IPS DF 4.7 (cell line): Measurements from ENCODE around the gene PAQR5.
"Not testable (repeated sequence)": the region's sequence is repeated elsewhere in the genome, so short reads cannot be mapped to it uniquely, and the experiment has no call there.

Experiments
- DNase-seq: peaks from one replicate; pipeline ENCODE4 v3.0.0-alpha.2; 2013; ENCODE audit warnings: low spot score; ENCODE audit errors: extremely low read depth

The PAQR5 gene

DNA sequence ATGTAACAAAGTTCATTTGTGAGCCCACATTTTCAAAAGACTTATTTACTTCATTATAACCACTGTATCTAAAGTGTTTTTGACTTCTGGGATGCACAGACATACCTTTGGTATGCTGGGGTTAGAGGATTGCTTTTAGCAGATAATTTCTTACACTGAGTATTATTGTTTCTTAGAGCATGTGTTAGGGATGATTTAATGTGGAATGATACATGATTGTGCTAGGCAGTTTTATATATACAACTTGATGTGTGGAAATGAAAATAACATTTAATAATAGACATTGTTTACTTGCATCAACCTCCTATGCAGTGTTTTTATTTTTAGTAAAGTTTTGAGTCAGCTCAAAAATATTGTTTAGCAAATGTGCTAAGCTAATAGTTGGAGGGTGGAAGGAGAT lies 118.9 kb downstream of the PAQR5 start:
- DNase-seq, result no peak

- DNase-seq, result no peak
Measured at GRCh38 chr15:69421498-69421897, 122.8 kb downstream of the PAQR5 start.

DNA sequence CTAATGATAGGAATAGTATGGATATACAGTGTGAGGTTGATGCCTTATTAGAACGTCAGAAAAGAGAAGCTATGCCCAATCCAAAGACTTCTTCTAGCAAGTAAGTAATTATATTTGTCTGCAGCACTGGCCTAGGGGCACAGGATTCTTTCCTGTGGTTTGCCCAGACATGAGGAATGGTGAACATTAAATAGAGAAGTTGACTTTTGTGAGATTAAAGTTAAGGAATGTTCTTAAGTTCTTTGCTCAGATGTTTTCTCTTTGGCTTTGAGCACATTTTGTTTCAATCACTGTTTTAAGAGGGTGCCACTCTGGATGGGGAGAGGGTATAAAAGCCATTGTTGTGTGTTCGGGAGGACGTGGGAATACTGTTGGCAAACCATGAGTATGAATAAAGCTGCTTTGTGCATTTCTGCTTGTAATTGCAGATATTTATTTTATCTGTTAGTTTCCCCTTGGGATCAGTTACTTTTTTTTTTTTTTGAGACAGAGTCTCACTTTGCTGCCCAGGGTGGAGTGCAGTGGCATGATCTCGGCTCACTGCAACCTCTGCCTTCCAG lies 123.7 kb downstream of the PAQR5 start:
- DNase-seq, result no peak

GRCh38 chr15:69424001-69424400 lies 125.3 kb downstream of the PAQR5 start:
- no peak for DNase-seq

GRCh38 chr15:69424748-69425413 lies 126.2 kb downstream of the PAQR5 start:
- DNase-seq, result no peak

GRCh38 chr15:69433831-69434230 lies 135.1 kb downstream of the PAQR5 start:
- DNase-seq, result no peak

DNA sequence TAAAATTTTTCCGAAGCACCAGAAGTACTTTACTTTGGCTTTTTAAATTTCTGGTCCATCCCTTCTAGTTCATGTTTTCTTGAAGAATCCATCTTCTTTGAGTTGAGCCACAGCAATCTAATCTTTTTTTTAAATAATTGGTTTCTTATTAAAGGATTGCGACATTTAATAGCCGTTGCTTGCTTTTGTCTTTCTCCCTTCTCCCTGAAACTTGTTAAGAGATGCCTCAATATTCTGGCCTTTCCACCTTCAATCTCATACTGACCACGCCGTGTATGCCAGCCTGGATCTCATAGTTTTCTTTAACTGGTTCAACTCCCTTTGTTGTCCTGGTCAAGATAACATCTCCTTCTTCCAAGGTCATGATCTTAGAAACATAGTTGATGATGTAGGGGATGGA lies 135.5 kb downstream of the PAQR5 start:
- no peak for DNase-seq

DNA sequence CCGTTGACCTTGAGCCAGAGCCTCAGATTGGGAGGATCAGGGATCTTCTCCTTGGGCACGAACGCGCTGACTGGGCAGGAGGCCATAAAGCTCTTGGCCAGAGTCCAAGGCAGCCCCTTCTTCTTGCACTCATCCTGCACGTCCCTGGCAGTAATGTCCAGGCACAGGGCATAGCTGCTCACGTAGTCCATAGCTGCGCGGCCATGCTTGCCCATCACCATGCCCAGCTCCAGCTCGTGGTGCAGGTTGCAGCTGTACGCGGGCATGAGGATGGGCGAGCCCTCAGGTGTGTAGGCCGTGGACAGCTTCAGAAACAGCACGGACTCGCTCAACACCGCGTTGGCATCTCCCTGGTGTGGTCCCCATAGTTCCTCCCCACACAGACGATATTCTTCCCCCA lies 136.0 kb downstream of the PAQR5 start:
- DNase-seq, result no peak

DNA sequence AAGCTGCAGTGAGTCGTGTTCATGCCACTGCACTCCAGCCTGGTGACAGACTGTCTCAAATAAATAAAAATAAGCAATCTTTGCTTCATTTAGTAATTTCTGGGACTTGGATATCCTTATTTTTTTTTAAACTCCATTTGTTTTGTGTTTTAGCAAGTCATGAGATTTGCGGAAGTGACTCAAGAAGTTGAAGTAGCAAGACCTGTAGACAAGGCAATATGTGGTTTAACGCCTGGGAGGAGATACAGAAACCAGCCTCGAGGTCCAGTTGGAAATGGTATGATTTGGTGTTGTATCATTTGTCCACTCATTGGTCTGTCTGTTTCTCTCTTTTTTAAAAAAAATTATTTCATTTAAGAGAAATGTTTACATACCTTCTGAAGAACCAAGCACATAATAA lies 137.3 kb downstream of the PAQR5 start:
- DNase-seq, result no peak

DNA sequence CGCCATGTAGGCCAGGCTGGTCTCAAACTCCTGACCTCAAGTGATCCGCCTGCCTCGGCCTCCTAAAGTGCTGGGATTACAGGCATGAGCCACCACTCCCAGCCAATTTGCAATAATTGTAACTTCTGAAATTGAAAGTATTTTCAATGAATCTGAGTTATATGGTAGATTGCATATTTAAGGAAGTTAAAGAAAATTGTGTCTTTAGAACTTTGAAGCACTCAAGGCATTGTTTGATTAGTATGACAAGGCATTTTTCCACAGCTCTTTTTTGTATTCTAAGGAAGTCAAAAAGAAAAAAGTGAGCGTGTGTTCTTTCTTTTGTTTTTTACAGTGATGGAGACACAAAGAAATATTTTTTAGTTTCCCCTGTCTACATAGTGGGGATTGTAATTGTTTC lies 138.2 kb downstream of the PAQR5 start:
- DNase-seq, result no peak

DNA sequence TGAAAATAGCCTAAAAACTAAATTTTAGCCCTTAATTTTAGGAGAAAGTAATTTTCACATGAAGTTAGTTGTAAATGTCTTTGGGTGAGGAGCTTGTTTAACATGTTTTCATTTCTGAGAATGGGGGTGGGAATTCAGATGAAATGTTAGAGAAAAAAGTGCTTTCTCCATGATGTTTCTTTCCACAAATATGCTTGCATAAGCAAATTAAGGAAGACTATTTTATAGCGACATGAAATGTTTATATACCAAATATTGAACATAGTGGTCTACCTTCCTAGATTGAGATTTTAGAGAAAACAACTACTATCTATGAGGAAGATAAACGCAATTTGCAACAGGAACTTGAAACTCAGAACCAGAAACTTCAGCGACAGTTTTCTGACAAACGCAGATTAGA lies 140.9 kb downstream of the PAQR5 start:
- DNase-seq, result no peak

DNA sequence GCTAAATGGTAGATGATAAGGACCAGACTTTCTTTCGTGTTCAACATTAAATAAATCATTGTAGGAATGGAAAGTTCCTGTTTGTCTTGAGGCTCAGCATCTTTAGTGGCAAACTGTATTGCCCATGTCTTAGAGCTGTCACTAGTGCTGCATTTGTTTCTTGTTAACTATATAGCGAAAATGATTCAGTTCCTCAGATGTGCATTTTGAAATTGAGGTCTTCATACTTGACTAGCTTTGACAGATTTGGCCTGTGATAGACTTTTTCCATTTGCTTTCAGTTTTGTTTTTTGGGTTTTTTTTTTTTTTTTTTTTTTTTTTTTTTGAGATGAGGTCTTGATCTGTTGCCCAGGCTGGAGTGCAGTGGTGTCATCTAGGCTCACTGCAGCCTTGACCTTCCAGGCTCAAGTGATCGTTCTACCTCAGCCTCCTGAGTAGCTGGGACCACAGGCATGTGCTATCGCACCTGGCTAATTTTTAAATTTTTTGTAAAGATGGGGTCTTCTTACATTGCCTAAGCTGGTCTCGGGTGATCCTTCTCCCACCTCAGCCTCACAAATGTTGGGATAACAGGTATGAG lies 144.4 kb downstream of the PAQR5 start:
- no peak for DNase-seq

DNA sequence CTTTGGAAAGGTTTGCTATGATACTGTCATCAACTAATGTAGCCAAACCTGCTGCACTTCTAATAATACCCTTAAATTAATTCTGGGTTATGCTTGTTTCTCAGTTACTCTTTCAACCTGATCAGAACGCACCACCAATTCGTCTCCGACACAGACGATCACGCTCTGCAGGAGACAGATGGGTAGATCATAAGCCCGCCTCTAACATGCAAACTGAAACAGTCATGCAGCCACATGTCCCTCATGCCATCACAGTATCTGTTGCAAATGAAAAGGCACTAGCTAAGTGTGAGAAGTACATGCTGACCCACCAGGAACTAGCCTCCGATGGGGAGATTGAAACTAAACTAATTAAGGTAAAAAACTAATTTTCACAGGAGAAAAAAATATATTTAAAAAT lies 146.0 kb downstream of the PAQR5 start:
- DNase-seq, result no peak

GRCh38 chr15:69446953-69447352 lies 148.2 kb downstream of the PAQR5 start:
- DNase-seq, result no peak

DNA sequence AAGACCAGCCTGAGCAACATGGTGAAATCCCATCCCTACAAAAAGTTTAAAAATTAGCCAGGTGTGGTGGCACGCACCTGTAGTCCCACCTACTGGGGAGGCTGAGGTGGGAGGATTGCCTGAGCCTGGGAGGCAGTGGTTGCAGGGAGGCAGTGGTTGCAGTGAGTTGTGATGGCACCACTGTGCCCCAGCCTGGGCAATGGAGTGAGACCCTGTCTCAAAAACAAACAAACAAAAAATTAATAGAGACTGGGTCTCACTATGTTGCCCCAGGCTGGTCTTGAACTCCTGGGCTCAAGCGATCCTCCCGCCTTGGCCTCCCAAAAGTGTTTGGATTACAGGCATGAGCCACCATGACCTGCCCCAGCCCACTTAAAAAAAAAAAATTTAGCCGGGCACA lies 151.5 kb downstream of the PAQR5 start:
- DNase-seq, result not testable (repeated sequence)

DNA sequence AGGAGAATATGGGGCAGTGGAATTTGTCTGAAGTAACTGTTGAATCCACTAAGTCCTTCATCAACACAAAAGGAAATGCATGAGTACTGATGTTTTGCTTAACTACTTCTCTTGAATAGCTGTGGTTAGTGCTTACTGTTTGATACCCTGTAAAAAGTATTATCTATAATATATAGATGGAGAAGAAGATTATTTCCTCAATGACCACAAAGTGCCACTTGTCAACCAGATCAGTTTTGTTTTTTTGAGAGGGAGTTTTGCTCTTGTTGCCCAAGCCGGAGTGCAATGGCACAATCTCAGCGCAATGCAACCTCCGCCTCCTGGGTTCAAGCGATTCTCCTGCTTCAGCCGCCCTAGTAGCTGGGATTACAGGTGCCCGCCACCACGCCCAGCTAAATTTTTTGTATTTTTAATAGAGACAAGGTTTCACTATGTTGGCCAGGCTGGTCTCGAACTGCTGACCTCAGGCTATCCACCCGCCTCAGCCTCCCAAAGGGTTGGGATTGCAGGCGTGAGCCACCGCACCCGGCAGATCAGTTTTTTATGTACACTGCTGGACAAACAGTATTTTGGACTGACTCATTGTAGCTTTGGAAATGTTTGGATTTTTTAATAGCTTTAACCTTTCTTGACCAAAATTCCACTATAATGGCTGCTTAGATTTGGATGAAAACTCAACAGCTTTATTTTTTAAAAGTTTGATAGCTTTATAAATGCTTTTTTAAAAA lies 152.4 kb downstream of the PAQR5 start:
- no peak for DNase-seq

DNA sequence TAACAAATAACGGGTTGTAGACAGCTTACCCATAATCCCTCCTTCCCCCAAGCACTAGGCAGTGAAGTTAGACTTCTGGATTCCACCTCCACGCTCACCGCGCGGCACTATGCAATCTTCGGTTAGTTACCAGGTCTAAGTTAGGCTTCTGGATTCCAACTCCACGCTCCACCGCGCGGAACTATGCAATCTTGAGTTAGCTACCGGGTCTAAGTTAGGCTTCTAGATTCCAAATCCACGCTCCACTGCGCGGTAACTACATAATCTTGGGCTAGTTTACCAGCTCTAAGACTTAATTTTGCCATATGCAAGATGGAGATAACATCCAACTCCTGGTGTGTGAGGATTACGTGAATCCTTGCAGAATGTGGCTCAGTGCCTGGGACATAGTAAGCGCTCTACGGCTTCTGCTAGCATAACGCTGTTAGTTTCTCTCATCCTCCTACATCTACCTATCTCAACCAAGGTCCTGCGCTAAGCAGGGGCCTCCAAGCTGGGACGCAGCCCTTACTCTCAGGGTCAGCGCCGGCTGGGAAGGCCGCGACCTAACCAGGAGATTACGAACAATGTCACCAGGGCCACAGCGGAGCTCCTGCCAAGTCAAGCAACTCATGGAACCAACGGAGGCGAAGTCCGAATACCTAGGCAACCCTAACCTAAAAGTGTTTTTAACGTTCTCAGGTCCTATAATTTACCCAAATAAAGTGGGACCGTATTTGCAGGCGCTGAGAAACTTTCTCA lies 153.4 kb downstream of the PAQR5 start:
- DNase-seq, result no peak

- DNase-seq, result peak; percentile 85
Measured at GRCh38 chr15:69452692-69453521, 154.2 kb downstream of the PAQR5 start, which contains the start of gene RPLP1. Gene RPLP1, plus strand, starts transcription at chr15:69452818. Its CDS starts 131 bp downstream, at chr15:69452949.

GRCh38 chr15:69454953-69455352 lies 156.2 kb downstream of the PAQR5 start:
- DNase-seq, result no peak

DNA sequence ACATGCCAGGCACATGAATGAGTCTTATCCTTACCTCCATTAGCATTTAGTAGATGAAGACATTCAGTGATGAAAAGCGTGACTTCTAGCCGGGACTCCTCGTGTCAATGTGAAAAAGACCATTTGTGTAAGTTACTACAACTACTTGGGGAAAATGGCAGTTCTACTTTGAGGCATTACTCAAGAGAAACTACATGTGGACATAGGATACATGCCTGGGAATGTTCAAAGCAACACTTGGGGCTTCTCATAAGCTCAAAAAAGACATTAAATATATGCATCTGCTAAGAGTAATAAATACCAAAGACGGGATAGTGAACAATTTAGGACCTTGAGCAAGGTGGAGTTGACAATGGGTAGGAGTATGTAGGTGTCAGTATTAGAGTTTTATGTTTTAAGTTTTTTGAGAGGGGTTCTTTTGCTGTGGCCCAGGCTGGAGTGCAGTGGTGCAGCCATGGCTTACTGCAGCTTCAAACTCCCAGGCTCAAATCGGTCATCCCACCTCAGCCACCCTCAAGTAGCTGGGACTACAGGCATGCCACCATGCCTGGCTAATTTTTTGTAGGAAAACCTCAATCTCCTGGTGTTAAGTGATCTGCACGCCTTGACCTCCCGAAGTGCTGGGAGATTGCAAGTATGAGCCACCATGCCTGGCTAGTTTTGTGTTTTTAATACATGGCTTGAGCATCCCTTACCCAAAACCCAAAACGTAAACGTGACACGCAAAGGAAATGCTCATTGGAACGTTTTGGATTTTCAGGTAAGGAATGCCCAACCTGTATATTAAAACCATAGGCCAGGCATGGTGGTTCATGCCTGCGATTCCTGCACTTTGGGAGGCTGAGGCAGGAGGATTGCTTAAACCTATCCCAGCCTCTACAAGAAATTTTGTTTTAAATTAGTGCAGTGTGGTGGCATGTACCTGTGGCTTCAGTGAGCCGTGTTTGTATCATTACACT lies 157.8 kb downstream of the PAQR5 start:
- no peak for DNase-seq
